Measurements from ENCODE around the gene BPIFB6.
A peak's percentile ranks its signal among the peaks of the same experiment; 100 is the strongest.

The BPIFB6 gene

GRCh38 chr20:33079259-33079658 lies 47.8 kb downstream of the BPIFB6 start, which contains the start of gene BPIFB4:
Gene BPIFB4, plus strand, starts transcription at chr20:33079643. Its CDS starts 1,884 bp downstream, at chr20:33081527.
- Histone ChIP-seq H4K12ac (ENCODE audit: low read depth, low read length) (no peak within 1 kb of the TSS), H2BK120ac (ENCODE audit: insufficient read depth, low read length, poor library complexity) (no peak within 1 kb of the TSS), H2BK5ac (ENCODE audit: low read depth, low read length, poor library complexity) (no peak within 1 kb of the TSS), H4K91ac (ENCODE audit: low read depth, low read length) (no peak within 1 kb of the TSS), H3K4me2 (ENCODE audit: low read length) (no peak within 1 kb of the TSS), H3K27me3 (ENCODE audit: insufficient read depth, low read length) (no peaks in the 10 kb centered on the region), H3K4me3 (ENCODE audit: low read depth, low read length) (no peak within 1 kb of the TSS), H3K9ac (ENCODE audit: low read length) (no peak within 1 kb of the TSS), H4K8ac (ENCODE audit: low read depth, low read length) (no peak within 1 kb of the TSS), H2AFZ (ENCODE audit: insufficient read depth, low read length, poor library complexity) (no peak within 1 kb of the TSS), H3K9me3 (ENCODE audit: insufficient read depth, low read depth, low read length) (peaks cover 3% of the 10 kb centered on the region), H3K27ac (ENCODE audit: low read depth, low read length) (no peak within 1 kb of the TSS), H2AK5ac (ENCODE audit: low read length) (no peak within 1 kb of the TSS), H3K4ac (ENCODE audit: low read depth, low read length) (no peak within 1 kb of the TSS), H3K4me1 (ENCODE audit: control insufficient read depth in 1 of 2, insufficient read depth in 2 of 2, low read length in 2 of 2) (peaks cover 6 to 9% of the 10 kb centered on the region in 2 experiments), H3K18ac (ENCODE audit: low read length) (no peak within 1 kb of the TSS), H3K23ac (ENCODE audit: low read length) (no peak within 1 kb of the TSS), H2BK12ac (ENCODE audit: low read length) (no peak within 1 kb of the TSS), H3K36me3 (ENCODE audit: control insufficient read depth in 1 of 2, insufficient read depth in 2 of 2, low read length in 2 of 2) (no peaks in the 10 kb centered on the region), H3K79me2 (ENCODE audit: control insufficient read depth, insufficient read depth, low read length, poor library complexity) (no peaks in the 10 kb centered on the region), H3K14ac (ENCODE audit: low read length) (no peak within 1 kb of the TSS), H3K79me1 (ENCODE audit: low read length) (no peaks in the 10 kb centered on the region)
- no CpG with 5 or more reads among the region's 2 CpGs for WGBS (ENCODE audit: extremely low coverage, insufficient coverage, insufficient read length)
- DNase-seq: no peak

GRCh38 chr20:33081411-33082154 lies 50.1 kb downstream of the BPIFB6 start:
- Histone ChIP-seq H3K23ac (ENCODE audit: low read length) (no peak overlapping the region), H3K4me1 (ENCODE audit: control insufficient read depth in 1 of 2, insufficient read depth in 2 of 2, low read length in 2 of 2) (peaks cover 3% of the 10 kb centered on the region in 2 experiments), H3K27ac (ENCODE audit: low read depth, low read length) (no peak overlapping the region), H2BK120ac (ENCODE audit: insufficient read depth, low read length, poor library complexity) (no peak overlapping the region), H4K12ac (ENCODE audit: low read depth, low read length) (no peak overlapping the region), H2AFZ (ENCODE audit: insufficient read depth, low read length, poor library complexity) (no peak overlapping the region), H2AK5ac (ENCODE audit: low read length) (no peak overlapping the region), H4K8ac (ENCODE audit: low read depth, low read length) (no peak overlapping the region), H3K27me3 (ENCODE audit: insufficient read depth, low read length) (no peaks in the 10 kb centered on the region), H3K4me3 (ENCODE audit: low read depth, low read length) (peak overlapping the region; percentile 31), H3K9me3 (ENCODE audit: insufficient read depth, low read depth, low read length) (peaks cover 3% of the 10 kb centered on the region), H3K79me1 (ENCODE audit: low read length) (no peaks in the 10 kb centered on the region), H3K14ac (ENCODE audit: low read length) (no peak overlapping the region), H3K9ac (ENCODE audit: low read length) (no peak overlapping the region), H2BK5ac (ENCODE audit: low read depth, low read length, poor library complexity) (no peak overlapping the region), H4K91ac (ENCODE audit: low read depth, low read length) (no peak overlapping the region), H3K18ac (ENCODE audit: low read length) (no peak overlapping the region), H3K79me2 (ENCODE audit: control insufficient read depth, insufficient read depth, low read length, poor library complexity) (no peaks in the 10 kb centered on the region), H3K4ac (ENCODE audit: low read depth, low read length) (no peak overlapping the region), H3K4me2 (ENCODE audit: low read length) (no peak overlapping the region), H3K36me3 (ENCODE audit: control insufficient read depth in 1 of 2, insufficient read depth in 2 of 2, low read length in 2 of 2) (no peaks in the 10 kb centered on the region), H2BK12ac (ENCODE audit: low read length) (no peak overlapping the region)
- no CpG with 5 or more reads among the region's 7 CpGs for WGBS (ENCODE audit: extremely low coverage, insufficient coverage, insufficient read length)
- no peak for DNase-seq

- no peak overlapping the region for H4K8ac ChIP-seq (ENCODE audit: low read depth, low read length)
- DNase-seq: no peak
- H3K9me3 ChIP-seq (ENCODE audit: insufficient read depth, low read depth, low read length): peaks cover 3% of the 10 kb centered on the region
- H2BK120ac ChIP-seq (ENCODE audit: insufficient read depth, low read length, poor library complexity): no peak overlapping the region
- no peak overlapping the region for H2BK12ac ChIP-seq (ENCODE audit: low read length)
- no peak overlapping the region for H4K12ac ChIP-seq (ENCODE audit: low read depth, low read length)
- H3K36me3 ChIP-seq (ENCODE audit: control insufficient read depth in 1 of 2, insufficient read depth in 2 of 2, low read length in 2 of 2): no peaks in the 10 kb centered on the region
- H2BK5ac ChIP-seq (ENCODE audit: low read depth, low read length, poor library complexity): no peak overlapping the region
- WGBS (ENCODE audit: extremely low coverage, insufficient coverage, insufficient read length): no CpG with 5 or more reads among the region's 6 CpGs
- H3K27ac ChIP-seq (ENCODE audit: low read depth, low read length): no peak overlapping the region
- H3K18ac ChIP-seq (ENCODE audit: low read length): no peak overlapping the region
- H3K4ac ChIP-seq (ENCODE audit: low read depth, low read length): no peak overlapping the region
- no peaks in the 10 kb centered on the region for H3K79me2 ChIP-seq (ENCODE audit: control insufficient read depth, insufficient read depth, low read length, poor library complexity)
- H2AK5ac ChIP-seq (ENCODE audit: low read length): no peak overlapping the region
- no peak overlapping the region for H4K91ac ChIP-seq (ENCODE audit: low read depth, low read length)
- H3K14ac ChIP-seq (ENCODE audit: low read length): no peak overlapping the region
- no peaks in the 10 kb centered on the region for H3K79me1 ChIP-seq (ENCODE audit: low read length)
- no peak overlapping the region for H2AFZ ChIP-seq (ENCODE audit: insufficient read depth, low read length, poor library complexity)
- no peaks in the 10 kb centered on the region for H3K4me1 ChIP-seq (ENCODE audit: control insufficient read depth in 1 of 2, insufficient read depth in 2 of 2, low read length in 2 of 2)
- H3K4me2 ChIP-seq (ENCODE audit: low read length): no peak overlapping the region
- peak overlapping the region; percentile 13 for H3K4me3 ChIP-seq (ENCODE audit: low read depth, low read length)
- H3K9ac ChIP-seq (ENCODE audit: low read length): no peak overlapping the region
- no peaks in the 10 kb centered on the region for H3K27me3 ChIP-seq (ENCODE audit: insufficient read depth, low read length)
- no peak overlapping the region for H3K23ac ChIP-seq (ENCODE audit: low read length)
These were observed 51.1 kb downstream of the BPIFB6 start for GRCh38 chr20:33082546-33082945.

GRCh38 chr20:33083544-33084340 lies 52.3 kb downstream of the BPIFB6 start:
- WGBS (ENCODE audit: extremely low coverage, insufficient coverage, insufficient read length): no CpG with 5 or more reads among the region's 20 CpGs
- no peak overlapping the region for H3K4ac ChIP-seq (ENCODE audit: low read depth, low read length)
- H2AK5ac ChIP-seq (ENCODE audit: low read length): no peak overlapping the region
- H3K27ac ChIP-seq (ENCODE audit: low read depth, low read length): no peak overlapping the region
- H3K9me3 ChIP-seq (ENCODE audit: insufficient read depth, low read depth, low read length): peaks cover 3% of the 10 kb centered on the region
- no peak overlapping the region for H2BK120ac ChIP-seq (ENCODE audit: insufficient read depth, low read length, poor library complexity)
- no peak overlapping the region for H2BK12ac ChIP-seq (ENCODE audit: low read length)
- no peak overlapping the region for H4K91ac ChIP-seq (ENCODE audit: low read depth, low read length)
- H2BK5ac ChIP-seq (ENCODE audit: low read depth, low read length, poor library complexity): no peak overlapping the region
- H3K23ac ChIP-seq (ENCODE audit: low read length): no peak overlapping the region
- no peak overlapping the region for H2AFZ ChIP-seq (ENCODE audit: insufficient read depth, low read length, poor library complexity)
- no peak overlapping the region for H3K18ac ChIP-seq (ENCODE audit: low read length)
- H4K12ac ChIP-seq (ENCODE audit: low read depth, low read length): no peak overlapping the region
- H3K79me2 ChIP-seq (ENCODE audit: control insufficient read depth, insufficient read depth, low read length, poor library complexity): no peaks in the 10 kb centered on the region
- DNase-seq: no peak
- no peak overlapping the region for H3K9ac ChIP-seq (ENCODE audit: low read length)
- H3K4me2 ChIP-seq (ENCODE audit: low read length): no peak overlapping the region
- H3K79me1 ChIP-seq (ENCODE audit: low read length): no peaks in the 10 kb centered on the region
- H3K36me3 ChIP-seq (ENCODE audit: control insufficient read depth in 1 of 2, insufficient read depth in 2 of 2, low read length in 2 of 2): no peaks in the 10 kb centered on the region
- no peak overlapping the region for H3K14ac ChIP-seq (ENCODE audit: low read length)
- no peaks in the 10 kb centered on the region for H3K4me1 ChIP-seq (ENCODE audit: control insufficient read depth in 1 of 2, insufficient read depth in 2 of 2, low read length in 2 of 2)
- no peak overlapping the region for H4K8ac ChIP-seq (ENCODE audit: low read depth, low read length)
- H3K27me3 ChIP-seq (ENCODE audit: insufficient read depth, low read length): no peaks in the 10 kb centered on the region
- no peak overlapping the region for H3K4me3 ChIP-seq (ENCODE audit: low read depth, low read length)
